ENCODE results near the gene ITGB5.
"Not testable (repeated sequence)": the region's sequence is repeated elsewhere in the genome, so short reads cannot be mapped to it uniquely, and the experiment has no call there.

GRCh38 chr3:124789103-124789502 is 98.1 kb downstream of the ITGB5 start:
- TF ChIP-seq CTCF (conservative IDR thresholded peaks at IDR 0.05; ENCODE audit: low read depth, low read length); EZH2 (IDR thresholded peaks at IDR 0.05; ENCODE audit: low read length, unreplicated experiment); EZH2phosphoT487 (IDR thresholded peaks at IDR 0.05; ENCODE audit: borderline replicate concordance, low read length): not testable (repeated sequence)
